Adrenal gland (tissue), 5 donors: ENCODE results near the gene KDM2A.

Experiments used
- CTCF ChIP-seq, 6 experiments: fragments of 450-650 bp in 4 of 6; fragments of 200-600 bp in 2 of 6; sonication (generic) in 1 of 6; IDR thresholded peaks; 1 replicate in 5 of 6; 2 replicates in 1 of 6; pipeline versions ENCODE4 v1.5.1 to v1.8.0; 2016 to 2021; ENCODE audit warnings: antibody characterized with exemption in 6 of 6, mild to moderate bottlenecking in 2 of 6, moderate library complexity in 1 of 6
- POLR2A ChIP-seq, 2 donors: fragments of 450-650 bp; IDR thresholded peaks; one replicate each; pipeline ENCODE4 v1.6.1; 2017; ENCODE audit warnings: antibody characterized with exemption in 2 of 2, mild to moderate bottlenecking in 2 of 2, moderate library complexity in 1 of 2
- donor health status: DM: no; HTN: no; CAD: no.

GRCh38 chr11:67306769-67307544, 187.9 kb downstream of the KDM2A start:
- no peak for TF ChIP-seq POLR2A (IDR thresholded peaks at IDR 0.05)
- TF ChIP-seq CTCF (IDR thresholded peaks at IDR 0.05): no peak
